ENCODE measurements around the gene MT1G.
"Not testable (repeated sequence)": the region's sequence is repeated elsewhere in the genome, so short reads cannot be mapped to it uniquely, and the experiment has no call there.

MT1G gene

DNA sequence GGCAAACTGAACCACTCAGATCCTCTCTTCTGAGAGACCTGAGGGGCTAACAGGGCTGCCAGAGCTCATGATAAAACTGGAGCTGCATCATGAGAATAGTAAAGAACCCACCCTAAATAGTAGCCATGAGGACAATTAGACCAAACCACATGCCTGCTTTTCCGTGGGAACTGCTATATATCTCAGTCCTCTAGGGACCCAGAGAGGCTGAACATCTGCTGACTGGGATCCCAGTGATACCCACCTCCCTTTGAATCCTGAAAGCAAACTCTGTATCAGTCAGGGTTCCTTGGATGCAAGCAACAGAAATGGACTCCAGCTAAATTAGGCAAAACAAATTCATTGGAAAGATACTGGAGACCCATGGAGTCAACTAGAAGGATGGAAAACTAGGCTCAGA, 20.9 kb upstream of the MT1G start:
- in situ Hi-C loops (cut with HindIII; ENCODE audit: low pct_ligation_motif_present, low pct_unique_long_range_greater_than_20kb, low sequenced_read_pairs) = no loop called here
- DNase-seq = no peak

DNA sequence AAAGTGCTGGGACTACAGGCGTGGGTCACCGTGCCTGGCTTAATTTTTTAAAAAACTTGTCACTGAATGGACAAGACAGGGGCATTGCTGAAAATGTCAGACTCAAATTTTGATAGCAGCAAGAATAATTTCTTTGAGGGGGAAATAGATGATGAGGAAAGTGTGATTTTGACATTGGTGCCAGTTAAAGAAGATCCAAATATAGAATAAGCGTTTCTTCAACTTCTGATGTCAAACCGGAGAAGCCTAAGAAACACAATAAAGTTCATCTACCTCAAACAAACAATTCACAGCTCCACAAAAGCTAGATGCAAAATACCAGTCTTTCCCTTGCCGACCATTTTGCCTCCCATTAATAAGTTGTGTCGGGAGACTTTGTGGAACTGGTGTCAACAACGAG, 18.9 kb upstream of the MT1G start:
- no peak for DNase-seq
- in situ Hi-C loops (cut with HindIII; ENCODE audit: low pct_ligation_motif_present, low pct_unique_long_range_greater_than_20kb, low sequenced_read_pairs) = no loop called here

DNA sequence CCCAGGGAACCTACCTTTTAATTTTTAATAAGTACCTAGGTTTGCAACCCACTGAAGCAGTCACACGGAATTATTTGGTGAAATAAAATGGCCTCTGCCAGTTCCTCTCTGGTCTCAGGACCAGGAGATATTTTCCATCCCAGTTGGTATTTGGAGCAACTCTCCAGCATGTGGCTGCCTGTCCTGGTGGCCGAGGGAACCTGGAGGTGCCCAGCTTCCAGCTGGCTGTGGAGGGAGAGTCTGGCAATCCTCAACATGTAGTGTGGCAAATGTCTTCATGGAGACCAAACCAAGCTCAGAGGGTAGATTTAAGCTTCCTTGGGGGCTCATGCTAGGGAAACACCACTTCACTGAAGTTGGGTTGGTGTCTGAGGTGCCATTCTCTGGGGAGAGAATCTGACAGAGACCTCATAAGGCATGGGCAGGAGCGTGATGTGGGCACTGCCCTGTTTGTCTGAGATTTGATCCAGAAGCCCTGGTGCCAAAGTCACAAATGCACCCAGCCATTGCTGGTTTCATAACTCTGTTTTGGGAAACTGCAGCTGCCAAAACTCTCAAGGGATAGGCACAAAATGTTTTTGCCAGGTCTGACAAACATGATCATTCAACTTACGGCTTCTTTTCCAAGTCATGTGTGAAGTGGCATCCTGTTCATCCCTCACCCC, 17.2 kb upstream of the MT1G start:
- no peak for DNase-seq
- in situ Hi-C loops (cut with HindIII; ENCODE audit: low pct_ligation_motif_present, low pct_unique_long_range_greater_than_20kb, low sequenced_read_pairs) = no loop called here

DNA sequence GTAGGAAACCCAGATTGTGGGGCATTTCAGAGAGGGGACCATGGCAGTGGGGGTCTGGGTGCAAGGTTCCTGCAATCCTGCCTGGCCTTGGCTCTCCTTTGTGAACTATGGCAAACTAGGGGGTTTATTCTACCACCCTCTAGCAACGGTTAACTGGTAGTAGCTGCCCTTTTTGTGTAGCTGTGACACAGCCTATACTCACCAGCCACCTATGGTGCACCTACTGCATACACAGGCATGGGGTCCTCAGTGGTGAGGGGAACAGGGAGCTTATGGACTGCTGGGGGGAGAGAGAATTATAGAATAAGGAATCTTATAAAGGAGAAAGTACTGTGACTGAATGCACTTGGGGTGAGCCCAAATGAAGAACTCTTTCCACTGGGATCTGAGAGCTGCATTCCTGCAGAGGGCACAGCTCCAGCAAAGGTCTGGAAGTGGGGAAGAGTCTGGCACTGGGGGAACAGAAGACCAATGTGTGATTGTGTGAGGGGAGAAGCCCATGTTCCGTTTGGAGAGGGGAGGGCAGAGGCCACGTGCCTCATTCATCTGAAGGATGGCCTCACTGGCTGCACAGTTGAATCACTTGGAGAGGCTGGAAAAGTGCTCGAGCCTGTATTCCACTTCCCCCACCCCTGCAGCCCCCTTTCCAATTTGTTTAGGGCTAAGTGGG, 16.5 kb upstream of the MT1G start:
- in situ Hi-C loops (cut with HindIII; ENCODE audit: low pct_ligation_motif_present, low pct_unique_long_range_greater_than_20kb, low sequenced_read_pairs) = no loop called here
- no peak for DNase-seq

DNA sequence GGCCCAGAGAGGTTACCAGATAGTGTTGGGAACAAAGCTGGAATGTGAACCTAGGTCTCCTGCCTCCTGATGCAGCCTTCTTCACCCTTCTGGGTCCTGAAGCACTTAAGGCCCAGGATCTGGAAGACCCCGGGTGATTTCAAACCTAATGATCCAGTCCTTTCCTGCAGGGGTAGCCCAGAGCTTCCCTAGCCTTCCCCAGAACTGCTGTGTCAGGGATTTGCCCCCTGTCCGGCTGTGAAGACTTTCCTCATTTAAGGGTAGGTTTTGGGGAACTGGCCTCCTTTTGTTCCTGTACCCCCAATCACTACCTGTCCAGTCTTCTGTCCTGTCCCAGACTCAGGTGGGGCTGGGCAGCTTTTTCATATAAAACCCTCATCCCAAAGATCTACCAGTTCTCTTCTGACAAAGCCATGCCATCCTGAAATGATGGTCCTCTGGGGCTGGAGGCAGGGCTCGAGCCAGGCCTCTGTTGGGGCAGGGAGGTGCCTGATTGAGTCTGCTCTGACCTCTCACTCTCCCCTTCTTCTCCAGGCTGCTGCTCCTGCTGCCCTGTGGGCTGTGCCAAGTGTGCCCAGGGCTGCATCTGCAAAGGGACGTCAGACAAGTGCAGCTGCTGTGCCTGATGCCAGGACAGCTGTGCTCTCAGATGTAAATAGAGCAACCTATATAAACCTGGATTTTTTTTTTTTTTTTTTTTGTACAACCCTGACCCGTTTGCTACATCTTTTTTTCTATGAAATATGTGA, 15.7 kb upstream of the MT1G start:
- in situ Hi-C loops (cut with HindIII; ENCODE audit: low pct_ligation_motif_present, low pct_unique_long_range_greater_than_20kb, low sequenced_read_pairs) = no loop called here
- DNase-seq = no peak

DNA sequence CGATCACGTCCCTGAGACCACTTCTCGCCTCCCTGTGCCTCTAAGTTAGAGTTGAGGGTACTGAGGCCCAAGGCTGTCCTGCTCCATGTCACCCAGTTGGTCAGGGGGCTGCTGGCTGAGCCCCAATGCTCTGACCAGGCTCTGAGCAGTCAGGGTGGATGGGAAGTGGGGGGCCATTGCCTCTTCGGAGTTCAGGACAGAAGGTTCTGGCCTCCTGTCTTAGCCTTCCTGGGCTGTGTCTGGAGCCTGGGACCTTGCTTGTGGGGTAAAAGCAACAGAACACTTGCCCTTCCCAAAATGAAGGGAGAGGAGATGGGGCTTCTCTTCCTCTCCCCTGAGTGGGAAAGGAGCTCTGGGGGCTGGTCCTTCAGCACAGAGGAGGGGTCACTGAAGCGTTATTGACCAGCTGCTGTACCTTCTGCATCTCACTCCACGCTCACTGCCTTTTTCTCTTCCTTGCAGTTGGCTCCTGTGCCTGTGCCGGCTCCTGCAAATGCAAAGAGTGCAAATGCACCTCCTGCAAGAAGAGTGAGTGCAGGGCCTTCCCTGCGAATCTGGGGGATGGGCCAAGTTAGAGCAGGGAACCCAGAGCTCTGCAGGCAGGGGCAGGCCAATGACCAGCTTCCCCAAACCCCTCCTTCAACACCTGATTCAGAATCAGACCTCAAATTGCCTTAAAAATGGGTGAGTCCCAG, 15.0 kb upstream of the MT1G start:
- no peak for DNase-seq
- in situ Hi-C loops (cut with HindIII; ENCODE audit: low pct_ligation_motif_present, low pct_unique_long_range_greater_than_20kb, low sequenced_read_pairs) = no loop called here

DNA sequence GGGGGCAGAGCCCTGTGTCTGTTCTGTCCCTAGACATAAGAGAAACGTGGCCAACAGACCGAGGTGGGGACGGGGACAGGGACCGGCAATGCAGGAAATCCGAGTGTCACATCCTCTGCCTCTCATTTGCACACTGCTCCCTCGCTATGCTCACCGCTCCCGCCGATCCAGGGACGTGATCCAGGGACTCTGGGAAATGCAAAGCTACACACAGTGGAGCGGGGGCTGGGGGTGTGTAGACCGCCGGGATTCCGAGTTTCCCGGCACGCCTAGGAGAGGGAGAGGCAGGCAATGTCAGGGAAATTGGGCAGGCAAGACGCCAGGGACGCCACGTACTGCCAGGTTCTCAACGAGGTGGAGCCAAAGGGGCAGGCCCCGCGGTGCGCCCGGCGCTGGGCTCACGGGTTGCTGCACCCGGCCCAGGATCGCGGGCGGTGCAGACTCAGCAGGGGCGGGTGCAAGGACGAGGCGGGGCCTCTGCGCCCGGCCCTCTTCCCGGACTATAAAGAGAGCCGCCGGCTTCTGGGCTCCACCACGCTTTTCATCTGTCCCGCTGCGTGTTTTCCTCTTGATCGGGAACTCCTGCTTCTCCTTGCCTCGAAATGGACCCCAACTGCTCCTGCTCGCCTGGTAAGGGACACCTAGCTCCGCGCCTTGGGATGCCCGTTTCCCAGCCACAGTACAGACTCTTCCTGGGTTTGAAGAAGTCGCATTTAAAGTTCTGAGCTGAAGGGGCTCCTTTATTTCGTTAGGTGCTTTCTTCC, 14.3 kb upstream of the MT1G start, which contains the start of gene MT1X:
TSS of gene MT1X (plus strand) at position 532 of the 764 bp plus-strand sequence. CDS start at position 603, 71 bp downstream.
- DNase-seq = peak; percentile 93
- in situ Hi-C loops (cut with HindIII; ENCODE audit: low pct_ligation_motif_present, low pct_unique_long_range_greater_than_20kb, low sequenced_read_pairs) = no loop called here

DNA sequence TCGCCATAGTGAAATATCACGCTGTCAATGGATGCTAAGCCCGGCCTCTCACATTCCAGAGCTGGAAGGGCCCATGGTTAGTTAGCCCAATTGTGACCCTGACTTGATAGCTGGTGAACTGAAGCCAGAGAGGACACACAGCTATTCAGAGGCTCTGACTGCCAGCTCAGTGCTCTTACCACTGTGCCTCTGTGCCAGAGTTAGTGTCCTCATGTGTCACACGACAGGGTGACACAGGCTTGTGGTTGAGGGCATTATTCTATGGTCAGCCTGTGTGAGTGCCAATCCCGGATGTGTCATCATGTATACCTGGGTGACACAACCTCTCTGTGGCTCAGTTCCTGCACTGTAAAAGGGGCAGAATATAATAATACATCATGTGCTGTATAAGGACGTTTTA, 12.0 kb upstream of the MT1G start:
- in situ Hi-C loops (cut with HindIII; ENCODE audit: low pct_ligation_motif_present, low pct_unique_long_range_greater_than_20kb, low sequenced_read_pairs) = no loop called here
- no peak for DNase-seq

DNA sequence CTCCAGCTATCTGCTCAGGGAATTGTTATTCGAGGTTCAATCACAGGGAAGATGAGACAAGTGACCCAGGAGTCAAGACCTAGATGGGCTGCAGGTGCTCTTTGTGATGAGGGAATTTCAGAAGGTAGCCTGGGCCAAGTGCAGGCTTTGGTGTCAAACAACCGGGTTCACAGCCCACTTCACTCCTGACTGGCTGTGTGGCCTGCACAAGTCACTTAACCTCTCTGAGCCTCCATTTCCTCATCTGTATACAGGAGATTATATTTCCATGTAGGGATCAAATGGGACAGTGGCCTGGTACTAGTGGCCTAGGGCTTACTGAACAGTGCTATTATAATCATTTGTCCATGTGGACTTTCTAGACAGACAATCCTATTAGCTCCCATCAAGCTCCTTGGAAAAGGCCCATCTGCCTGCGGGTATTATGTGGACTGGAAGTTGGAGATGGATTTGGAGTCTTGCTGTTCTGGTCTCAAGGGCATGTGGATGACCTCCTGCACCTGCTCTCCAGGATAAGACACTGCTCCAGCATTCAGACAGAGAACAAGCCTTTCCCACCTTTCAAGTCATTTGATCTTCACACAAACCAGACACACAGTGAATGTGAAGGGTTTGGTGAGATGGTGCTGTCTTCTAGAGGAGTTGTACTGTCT, 11.3 kb upstream of the MT1G start:
- in situ Hi-C loops (cut with HindIII; ENCODE audit: low pct_ligation_motif_present, low pct_unique_long_range_greater_than_20kb, low sequenced_read_pairs) = no loop called here
- no peak for DNase-seq

DNA sequence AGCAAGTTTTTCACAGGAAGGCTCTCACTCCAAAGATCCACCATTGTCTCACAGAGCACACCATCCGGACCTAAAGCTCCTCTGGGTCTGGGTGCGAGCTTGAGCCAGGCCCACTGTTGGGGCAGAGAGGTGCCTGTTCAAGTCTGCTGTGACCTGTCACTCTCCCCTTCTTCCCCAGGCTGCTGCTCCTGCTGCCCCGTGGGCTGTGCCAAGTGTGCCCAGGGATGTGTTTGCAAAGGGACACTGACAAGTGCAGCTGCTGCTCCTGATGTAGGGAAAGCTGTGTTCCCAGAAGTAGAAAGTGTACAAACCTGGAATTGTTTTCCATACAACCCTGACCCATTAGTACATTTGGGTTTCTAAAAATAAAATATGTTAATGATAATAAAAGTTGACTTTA, 9.6 kb upstream of the MT1G start:
- DNase-seq = no peak
- in situ Hi-C loops (cut with HindIII; ENCODE audit: low pct_ligation_motif_present, low pct_unique_long_range_greater_than_20kb, low sequenced_read_pairs) = no loop called here

DNA sequence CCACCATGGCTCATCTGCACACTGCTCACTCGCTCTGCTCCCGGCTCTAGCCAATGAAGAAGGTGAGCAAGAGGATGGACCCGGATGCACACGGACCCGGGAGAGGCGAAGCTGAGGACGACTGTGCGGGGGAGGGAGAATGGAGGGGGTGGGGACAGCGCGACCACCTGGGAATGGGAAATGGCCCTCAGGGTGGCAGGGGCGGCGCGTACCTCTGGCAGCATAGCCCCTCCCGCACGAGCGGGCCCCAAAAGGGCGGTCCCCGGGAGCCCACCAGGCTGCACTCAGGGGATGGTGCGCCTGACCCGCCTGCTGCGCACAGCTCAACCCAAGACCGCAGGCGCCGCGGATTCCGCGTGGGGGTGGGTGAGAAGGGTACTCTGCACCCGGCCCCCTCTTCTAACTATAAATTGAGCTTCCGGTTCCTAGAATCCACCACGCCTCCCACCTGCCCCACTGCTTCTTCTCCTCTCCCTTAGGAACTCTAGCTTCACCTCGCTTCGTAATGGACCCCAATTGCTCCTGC, 7.9 kb upstream of the MT1G start:
- DNase-seq = no peak
- in situ Hi-C loops (cut with HindIII; ENCODE audit: low pct_ligation_motif_present, low pct_unique_long_range_greater_than_20kb, low sequenced_read_pairs) = no loop called here

DNA sequence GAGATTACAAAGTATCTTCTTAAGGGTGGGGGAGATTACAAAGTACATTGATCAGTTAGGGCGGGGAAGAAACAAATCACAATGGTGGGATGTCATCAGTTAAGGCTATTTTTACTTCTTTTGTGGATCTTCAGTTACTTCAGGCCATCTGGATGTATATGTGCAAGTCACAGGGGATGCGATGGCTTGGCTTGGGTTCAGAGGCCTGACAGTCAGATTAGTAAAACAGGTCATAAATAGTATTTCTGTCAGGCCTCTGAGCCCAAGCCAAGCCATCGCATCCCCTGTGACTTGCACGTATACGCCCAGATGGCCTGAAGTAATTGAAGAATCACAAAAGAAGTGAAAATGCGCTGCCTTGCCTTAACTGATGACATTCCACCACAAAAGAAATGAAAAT, 6.7 kb upstream of the MT1G start:
- in situ Hi-C loops (cut with HindIII; ENCODE audit: low pct_ligation_motif_present, low pct_unique_long_range_greater_than_20kb, low sequenced_read_pairs); DNase-seq: not testable (repeated sequence)

DNA sequence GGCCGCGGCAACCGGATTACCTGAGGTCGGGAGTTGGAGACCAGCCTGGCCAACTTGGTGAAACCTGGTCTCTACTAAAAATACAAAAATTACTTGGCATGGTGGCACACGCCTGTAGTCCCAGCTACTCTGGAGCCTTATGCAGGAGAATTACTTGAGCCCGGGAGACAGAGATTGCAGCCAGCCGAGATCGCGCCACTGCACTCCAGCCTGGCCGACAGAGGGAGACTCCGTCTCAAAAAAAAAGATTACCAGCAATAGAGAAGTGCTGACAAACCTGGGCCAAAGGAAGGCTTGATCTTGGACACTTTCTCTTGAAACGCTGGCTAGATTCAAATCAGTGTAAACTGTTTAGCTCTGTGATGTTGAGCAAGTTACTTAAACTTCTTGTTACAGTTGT, 6.1 kb upstream of the MT1G start:
- no peak for DNase-seq
- in situ Hi-C loops (cut with HindIII; ENCODE audit: low pct_ligation_motif_present, low pct_unique_long_range_greater_than_20kb, low sequenced_read_pairs) = no loop called here

DNA sequence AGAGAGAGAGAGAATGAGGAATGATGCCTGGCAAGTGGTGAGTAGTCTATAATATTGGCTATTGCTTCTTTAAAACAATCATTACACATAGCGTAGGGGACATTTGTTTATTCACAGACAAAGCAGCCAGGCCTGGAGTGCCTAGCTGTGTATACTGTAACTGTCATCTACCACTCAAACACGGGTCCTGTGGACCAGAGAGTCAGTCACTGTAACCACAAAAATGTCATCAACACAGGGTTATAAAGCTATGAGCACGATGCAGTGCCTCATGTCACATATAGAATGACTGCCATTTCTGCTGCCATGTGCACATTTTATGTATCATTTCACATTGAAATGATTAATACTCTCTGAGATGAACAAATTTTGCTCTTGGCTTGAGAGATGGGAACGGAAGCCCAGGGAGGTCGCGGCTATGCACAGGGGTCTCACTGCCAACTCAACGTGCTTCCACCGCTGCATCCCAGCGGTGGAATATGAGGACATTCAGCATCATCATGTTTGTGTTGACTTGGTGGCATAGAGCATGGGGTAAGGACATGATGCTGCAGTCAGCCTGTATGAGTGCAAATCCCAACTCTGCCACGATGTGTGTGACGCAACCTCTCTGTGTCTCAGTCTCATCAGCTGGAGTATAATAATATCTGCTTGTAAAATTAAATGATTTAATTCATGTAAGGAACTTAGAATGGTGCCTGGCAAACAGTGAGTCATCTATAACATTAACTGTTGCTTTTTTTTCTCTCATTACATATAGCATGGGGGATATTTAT, 5.1 kb upstream of the MT1G start:
- DNase-seq = no peak
- in situ Hi-C loops (cut with HindIII; ENCODE audit: low pct_ligation_motif_present, low pct_unique_long_range_greater_than_20kb, low sequenced_read_pairs) = no loop called here

DNA sequence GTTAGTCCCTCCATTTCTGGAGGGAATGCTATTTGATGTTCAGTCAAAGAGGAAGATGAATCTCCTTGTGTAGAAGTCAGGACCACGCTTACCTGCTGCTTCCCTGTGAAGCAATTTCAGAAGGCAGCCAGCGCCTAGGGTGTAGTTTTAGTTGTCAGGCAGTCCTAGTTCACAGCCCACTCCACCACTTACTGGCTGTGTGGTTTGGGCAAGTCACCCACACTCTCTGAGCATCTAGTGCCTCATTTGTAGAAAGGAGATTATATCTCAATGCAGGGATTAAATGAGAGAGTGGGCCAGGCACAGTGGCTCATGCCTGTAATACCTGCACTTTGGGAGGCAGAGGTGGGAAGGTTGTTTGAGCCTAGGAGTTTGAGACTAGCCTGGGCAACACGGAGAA, 4.3 kb upstream of the MT1G start:
- in situ Hi-C loops (cut with HindIII; ENCODE audit: low pct_ligation_motif_present, low pct_unique_long_range_greater_than_20kb, low sequenced_read_pairs); DNase-seq: not testable (repeated sequence)

DNA sequence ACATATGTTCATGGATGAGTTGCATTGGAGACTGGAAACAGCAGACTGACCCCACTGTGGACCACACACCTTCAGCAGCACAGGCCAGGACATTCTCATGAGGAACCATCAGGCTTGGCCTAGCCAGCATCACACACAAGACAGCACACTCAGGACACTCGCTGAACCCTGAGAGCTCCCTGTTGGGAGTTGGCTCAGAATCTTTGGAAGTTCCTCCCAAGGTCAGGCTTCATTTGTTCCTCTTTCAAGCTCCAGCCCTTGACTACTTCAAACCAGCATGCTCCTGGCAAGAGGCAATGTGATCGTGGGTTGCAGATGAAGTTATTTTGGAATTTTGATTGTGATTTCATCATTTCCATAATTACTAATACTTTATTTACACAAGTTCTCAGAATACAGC, 3.8 kb upstream of the MT1G start:
- DNase-seq; in situ Hi-C loops (cut with HindIII; ENCODE audit: low pct_ligation_motif_present, low pct_unique_long_range_greater_than_20kb, low sequenced_read_pairs): not testable (repeated sequence)

DNA sequence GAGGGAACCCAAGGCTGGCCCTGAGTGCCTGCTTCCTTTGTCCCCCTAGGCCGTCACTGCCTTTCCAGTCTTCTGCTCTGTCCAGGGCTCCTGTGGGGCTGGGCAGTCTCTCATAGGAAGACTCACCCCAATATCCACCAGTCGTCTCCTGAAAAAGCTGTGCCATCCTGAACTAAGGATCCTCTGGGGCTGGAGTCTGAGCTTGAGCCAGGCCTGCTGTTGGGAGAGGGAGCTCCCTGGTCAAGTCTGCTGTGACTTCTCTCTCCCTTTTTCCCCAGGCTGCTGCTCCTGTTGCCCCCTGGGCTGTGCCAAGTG, 2.7 kb upstream of the MT1G start:
- in situ Hi-C loops (cut with HindIII; ENCODE audit: low pct_ligation_motif_present, low pct_unique_long_range_greater_than_20kb, low sequenced_read_pairs) = no loop called here
- DNase-seq = no peak
